ENCODE measurements around the gene CPTP. TPM values are rescaled to one million over a fixed set of nuclear protein-coding genes. Genes with fewer than 3 reads are reported as not detected.

The CPTP gene
- total and polyA plus RNA-seq, 10 of the 15 experiments (the other 5 are each of a cell fraction or from before 2014, with no cell fraction given), result 0.06 to 24.3 (median 10.0) TPM

- TF ChIP-seq CEBPZ (IDR thresholded peaks at IDR 0.05; ENCODE audit: low read depth, low read length), result no peak
- peak; percentile 81; the same call in 1 of the 2 replicates for TF ChIP-seq IRF3 (IDR thresholded peaks at IDR 0.05)
- no peak for TF ChIP-seq BCL11A (IDR thresholded peaks at IDR 0.05; ENCODE audit: low read depth, low read length)
- no peak for TF ChIP-seq ZSCAN29 (IDR thresholded peaks at IDR 0.05)
- TF ChIP-seq USF1 (IDR thresholded peaks at IDR 0.05; ENCODE audit: borderline replicate concordance, extremely low read length, insufficient read depth, low read depth, low read length), result no peak
- TF ChIP-seq POLR2AphosphoS2 (IDR thresholded peaks at IDR 0.05; ENCODE audit: low read depth, low read length), result 0 out of 2 replicates have a peak, but pooled peaks have one; percentile 9
- peak; percentile 53 for TF ChIP-seq KLF5 (IDR thresholded peaks at IDR 0.05; ENCODE audit: partially characterized antibody)
- peak; percentile 86 for TF ChIP-seq NBN (IDR thresholded peaks at IDR 0.05)
- TF ChIP-seq GATAD2B (conservative IDR thresholded peaks at IDR 0.05; ENCODE audit: low read depth), result peak; percentile 29
- 0 out of 2 replicates have a peak, but pooled peaks have one; percentile 45 for TF ChIP-seq TARDBP (IDR thresholded peaks at IDR 0.05; ENCODE audit: borderline replicate concordance)
- peak; percentile 27; the same call in 1 of the 2 replicates for TF ChIP-seq MAX (IDR thresholded peaks at IDR 0.05; ENCODE audit: low read depth, low read length)
- TF ChIP-seq CREM (IDR thresholded peaks at IDR 0.05; ENCODE audit: low read depth), result peak; percentile 17
- no peak for TF ChIP-seq ATF7 (IDR thresholded peaks at IDR 0.05; ENCODE audit: low read depth)
- TF ChIP-seq MEF2B (IDR thresholded peaks at IDR 0.05; ENCODE audit: partially characterized antibody, poor library complexity, severe bottlenecking), result peak; percentile 79
- no peak for TF ChIP-seq EZH2 (IDR thresholded peaks at IDR 0.05; ENCODE audit: borderline replicate concordance, control insufficient read depth, low read depth, low read length)
Observed at GRCh38 chr1:1307923-1308755, 16.5 kb upstream of the CPTP start, which contains the start of the genes ACAP3 and PUSL1 (continued).

Data from GM12878 (cell line).